ENCODE data around the gene EXOC2. TPM values are rescaled to one million over a fixed set of nuclear protein-coding genes. Genes with fewer than 3 reads are reported as not detected.
"Not testable (repeated sequence)": the region's sequence is repeated elsewhere in the genome, so short reads cannot be mapped to it uniquely, and the experiment has no call there.

The EXOC2 gene
- total RNA-seq, 1 experiment from 2014 or later = 10.1 TPM

GRCh38 chr6:680251-680650 is 12.7 kb downstream of the EXOC2 start:
- DNase-seq (ENCODE audit: low spot score) = no peak

- no peak for DNase-seq (ENCODE audit: low spot score)
Measured at GRCh38 chr6:679282-679681, 13.7 kb downstream of the EXOC2 start.

- no peak for DNase-seq (ENCODE audit: low spot score)
Measured at GRCh38 chr6:678520-678919, 14.4 kb downstream of the EXOC2 start.

- no peak for DNase-seq (ENCODE audit: low spot score)
Measured at GRCh38 chr6:677919-678318, 15.0 kb downstream of the EXOC2 start.

- no peak for DNase-seq (ENCODE audit: low spot score)
Measured at GRCh38 chr6:674956-675355, 18.0 kb downstream of the EXOC2 start.

GRCh38 chr6:674406-674805 is 18.5 kb downstream of the EXOC2 start:
- DNase-seq (ENCODE audit: low spot score) = no peak

GRCh38 chr6:667253-667927 is 25.5 kb downstream of the EXOC2 start:
- no peak for DNase-seq (ENCODE audit: low spot score)

GRCh38 chr6:665403-666267 is 27.3 kb downstream of the EXOC2 start:
- no peak for DNase-seq (ENCODE audit: low spot score)

GRCh38 chr6:663788-664187 is 29.2 kb downstream of the EXOC2 start:
- DNase-seq (ENCODE audit: low spot score) = not testable (repeated sequence)

- DNase-seq (ENCODE audit: low spot score) = peak; percentile 3
Measured at GRCh38 chr6:659716-660581, 33.0 kb downstream of the EXOC2 start.

GRCh38 chr6:658244-658643 is 34.7 kb downstream of the EXOC2 start:
- DNase-seq (ENCODE audit: low spot score) = no peak

- DNase-seq (ENCODE audit: low spot score) = no peak
Measured at GRCh38 chr6:657743-658142, 35.2 kb downstream of the EXOC2 start.

- DNase-seq (ENCODE audit: low spot score) = no peak
Measured at GRCh38 chr6:656460-657252, 36.3 kb downstream of the EXOC2 start, which contains the start of gene HUS1B. TSS of gene HUS1B (minus strand) at chr6:657100. CDS start at chr6:656944, 156 bp downstream.

- no peak for DNase-seq (ENCODE audit: low spot score)
Measured at GRCh38 chr6:654136-654535, 38.8 kb downstream of the EXOC2 start.

GRCh38 chr6:652865-653264 is 40.1 kb downstream of the EXOC2 start:
- DNase-seq (ENCODE audit: low spot score) = no peak

GRCh38 chr6:650098-650497 is 42.8 kb downstream of the EXOC2 start:
- DNase-seq (ENCODE audit: low spot score) = no peak

GRCh38 chr6:642805-643204 is 50.1 kb downstream of the EXOC2 start:
- no peak for DNase-seq (ENCODE audit: low spot score)

GRCh38 chr6:641225-641985 is 51.5 kb downstream of the EXOC2 start:
- DNase-seq (ENCODE audit: low spot score) = no peak

- no peak for DNase-seq (ENCODE audit: low spot score)
Measured at GRCh38 chr6:636488-636887, 56.5 kb downstream of the EXOC2 start.

- DNase-seq (ENCODE audit: low spot score) = no peak
Measured at GRCh38 chr6:635233-635632, 57.7 kb downstream of the EXOC2 start.
